GM12878 (cell line): ENCODE results near the gene SMIM5. TPM values are rescaled to one million over a fixed set of nuclear protein-coding genes. Genes with fewer than 3 reads are reported as not detected.

Experiments used
- ATAC-seq: fragments of 200-7000 bp; cut with Tn5 transposase; 3 replicates; pipeline ENCODE4 v1.9.1; 2020; ENCODE audit warnings: mild to moderate bottlenecking, moderate library complexity
- BruUV-seq: library from RNA; stranded (reverse); fragments of 400-500 nt; replicated peaks from 2 replicates; lab custom pipeline; 2021; lab: Mats Ljungman, UMichigan
- CTCF ChIA-PET: fragments of 300-600 bp; sonication (Branson Sonifier 250); formaldehyde crosslinking; extraction: SDS; loops from one replicate; lab custom pipeline; 2021; ENCODE audit warnings: inconsistent platforms; lab: Yijun Ruan, JAX
- POLR2A ChIA-PET: fragments of 350-600 bp; formaldehyde crosslinking; extraction: SDS; loops from one replicate; lab custom pipeline; 2021; ENCODE audit warnings: inconsistent platforms; lab: Charles Lee
- RAD21 ChIA-PET: fragments of 300-600 bp; sonication (Branson Sonifier 250); formaldehyde crosslinking; loops from one replicate; lab custom pipeline; 2023; ENCODE audit warnings: antibody characterized with exemption; ENCODE audit not compliant: unreplicated experiment; lab: Charles Lee
- SMC1A ChIA-PET: fragments of 300-600 bp; sonication (Branson Sonifier 250); formaldehyde crosslinking; loops from one replicate; lab custom pipeline; 2023; ENCODE audit not compliant: unreplicated experiment, uncharacterized antibody; lab: Charles Lee
- DNase-seq: peaks from one replicate; pipeline ENCODE4 v3.0.0-alpha.2; 2011; ENCODE audit warnings: low read depth, low spot score
- FAIRE-seq: peaks from 3 replicates; lab custom pipeline; 2011; peaks lifted over from hg19 to GRCh38; lab: Jason Lieb, UNC
- H2AFZ ChIP-seq: 2 replicates; pipeline ENCODE4 v1.6.0; 2011; ENCODE audit warnings: low read depth, low read length, control low read depth; ENCODE audit not compliant: control insufficient read depth
- H3K27ac ChIP-seq: 2 replicates; pipeline ENCODE4 v1.5.1; 2011; ENCODE audit warnings: control low read depth; ENCODE audit not compliant: control insufficient read depth, insufficient read depth
- H3K27me3 ChIP-seq, 2 experiments: replicated peaks in 1 of 2; 2 replicates each; pipeline versions ENCODE4 v1.6.0 to v1.6.1; 2011; ENCODE audit warnings: low read length in 1 of 2; ENCODE audit not compliant: control insufficient read depth in 2 of 2, insufficient read depth in 2 of 2
- H3K36me3 ChIP-seq, 2 experiments: 2 replicates each; pipeline ENCODE4 v1.5.1; 2011; ENCODE audit warnings: low read length in 1 of 2; ENCODE audit not compliant: control insufficient read depth in 2 of 2, insufficient read depth in 2 of 2
- H3K4me1 ChIP-seq: 2 replicates; pipeline ENCODE4 v1.6.1; 2011; ENCODE audit warnings: mild to moderate bottlenecking, low read length, moderate library complexity, mixed read lengths; ENCODE audit not compliant: control insufficient read depth, insufficient read depth
- H3K4me2 ChIP-seq: 2 replicates; pipeline ENCODE4 v1.6.0; 2011; ENCODE audit warnings: control low read depth; ENCODE audit not compliant: control insufficient read depth, insufficient read depth
- H3K4me3 ChIP-seq: fragments of 200-600 bp; sonication (generic); 2 replicates; pipeline ENCODE4 v1.5.1; 2016
- H3K79me2 ChIP-seq: 2 replicates; pipeline ENCODE4 v1.6.0; 2011; ENCODE audit warnings: low read length; ENCODE audit not compliant: control insufficient read depth, insufficient read depth
- H3K9ac ChIP-seq: 2 replicates; pipeline ENCODE4 v1.8.0; 2011; ENCODE audit warnings: low read length, control low read depth, mixed read lengths; ENCODE audit not compliant: control insufficient read depth, insufficient read depth
- H3K9me3 ChIP-seq: replicated peaks from 3 replicates; pipeline ENCODE4 v1.5.1; 2011; ENCODE audit warnings: mild to moderate bottlenecking, low read length; ENCODE audit not compliant: control insufficient read depth, insufficient read depth
- H4K20me1 ChIP-seq: 2 replicates; pipeline ENCODE4 v1.6.0; 2011; ENCODE audit not compliant: control insufficient read depth, insufficient read depth
- NR2C2 ChIP-seq: IDR thresholded peaks from 2 replicates; pipeline ENCODE4 v1.6.1; 2011; ENCODE audit warnings: borderline replicate concordance, low read depth; ENCODE audit not compliant: control insufficient read depth, insufficient read length
- RBBP5 ChIP-seq: fragments of 200-600 bp; sonication (generic); conservative IDR thresholded peaks from 2 replicates; pipeline ENCODE4 v1.6.1; 2016
- TAF1 ChIP-seq: IDR thresholded peaks from 2 replicates; pipeline ENCODE4 v1.6.1; 2011; ENCODE audit warnings: mild to moderate bottlenecking, low read depth, low read length, borderline replicate concordance
- WGBS: methylation state at CpG from one replicate; pipeline ENCODE4 v1.1.6; 2016; ENCODE audit warnings: low lambda C conversion rate; ENCODE audit not compliant: insufficient replicate concordance, insufficient coverage; ENCODE audit errors: missing lambda C conversion rate; 5-methylcytosine and 5-hydroxymethylcytosine counted together
- in situ Hi-C: fragments of 300-500 bp; cut with MboI; formaldehyde crosslinking; loops from 9 replicates; pipeline ENCODE4 v1.14.3; 2018; ENCODE audit warnings: mixed read lengths
- intact Hi-C: fragments of 100-400 bp; cut with micrococcal nuclease; formaldehyde crosslinking; loops from one replicate; pipeline ENCODE4 v1.14.2; 2022; ENCODE audit not compliant: unreplicated experiment
- polyA plus RNA-seq, 11 experiments: library from polyadenylated mRNA; depleted of rRNA in 4 of 11; unstranded in 6 of 11; stranded (reverse) in 5 of 11; fragments of >200 nt; fragmentation: Nextera tagmentation in 4 of 11; fragmentation: Illumina TruSeq in 1 of 11; extraction: Ambion mirVana in 4 of 11; extraction: Trizol in 1 of 11; gene quantifications; 1 replicate in 1 of 11; 2 replicates in 10 of 11; pipeline versions ENCODE4 v1.2.1 to v1.2.3, GENCODE V29; 2011 to 2016; ENCODE audit warnings: inconsistent platforms in 2 of 11, missing spikeins in 2 of 11, low read depth in 1 of 11
- total RNA-seq, 4 experiments: library from RNA; depleted of rRNA in 3 of 4; stranded (reverse); fragments of >200 nt in 3 of 4; fragmentation: Illumina TruSeq in 1 of 4; extraction: Trizol in 1 of 4; gene quantifications; 2 replicates each; pipeline versions ENCODE4 v1.2.1 to v1.2.3, GENCODE V29; 2013 to 2021
- TF ChIP-seq, protein P1 (sequence below): fragments of 450-650 bp; formaldehyde crosslinking; IDR thresholded peaks from 2 replicates; pipeline ENCODE4 v1.5.0; 2022; ENCODE audit warnings: mild to moderate bottlenecking, missing genetic modification characterization
- TF ChIP-seq, protein P2 (sequence below), 3 experiments: IDR thresholded peaks in 2 of 3; conservative IDR thresholded peaks in 1 of 3; 2 replicates each; pipeline ENCODE4 v1.5.1; 2011; ENCODE audit warnings: low read depth in 3 of 3, low read length in 3 of 3, mild to moderate bottlenecking in 3 of 3, control low read depth in 2 of 3, moderate library complexity in 2 of 3, inconsistent platforms in 1 of 3, mixed read lengths in 1 of 3; ENCODE audit not compliant: control insufficient read depth in 2 of 3, insufficient read depth in 1 of 3; ENCODE audit errors: extremely low read depth in 1 of 3

SMIM5 gene
- total and polyA plus RNA-seq, 10 of the 15 experiments (the other 5 are each of a cell fraction or from before 2014, with no cell fraction given), result 0.08 to 0.11 TPM; not detected in 8

DNA sequence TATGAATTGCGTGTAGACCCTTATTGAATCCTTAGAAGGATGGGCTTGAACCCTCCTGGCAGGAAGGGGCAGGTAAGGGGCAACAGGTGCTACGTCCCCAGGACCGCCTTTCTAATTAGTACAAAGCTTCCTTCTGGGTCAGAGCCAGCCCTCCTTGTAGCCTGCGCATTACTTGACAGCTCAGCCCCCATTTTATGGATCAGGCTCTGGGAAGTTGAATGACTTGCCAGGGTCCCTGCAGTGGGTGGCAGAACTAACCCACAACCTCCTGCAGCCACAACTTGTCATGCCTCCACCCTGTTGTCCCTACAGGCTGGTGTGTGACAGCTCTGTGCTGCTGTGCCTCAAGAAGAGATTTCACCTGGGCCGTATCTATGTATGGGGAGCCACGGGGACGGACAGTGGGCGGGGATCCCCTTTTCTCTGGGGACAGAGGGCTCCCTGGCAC lies 42.9 kb upstream of the SMIM5 start:
- WGBS, result 51% methylated on average over 8 of the region's 8 CpGs
- peaks cover 5 to 9% of the 10 kb centered on the region in 2 experiments for H3K27me3 ChIP-seq
- no peak overlapping the region for H3K4me3 ChIP-seq
- ChIA-PET SMC1A (no interaction called here), POLR2A (interaction anchor here (0.7 kb wide), 1 partner anchor 55 kb away, joined by 3 read pairs; no protein-coding TSS in a partner anchor), CTCF (interaction anchor here (0.7 to 3.7 kb wide), 12 partner anchors 11 to 299 kb away, joined by 3 to 20 read pairs (median 4); partner anchors contain the start of genes SMIM5 and TSEN54), RAD21 (interaction anchor here (1.5 to 1.8 kb wide), 2 partner anchors 74 to 389 kb away, joined by 3 to 4 read pairs; partner anchors contain the start of gene TSEN54)
- in situ Hi-C loops (loop anchor here (10.0 kb wide), 1 partner anchor 166 kb away; no protein-coding TSS in a partner anchor), intact Hi-C loops (no loop called here)
- no peak overlapping the region for H2AFZ ChIP-seq
- no peak for TF ChIP-seq NR2C2
- TF ChIP-seq TAF1, result no peak
- TF ChIP-seq, protein P1, sequence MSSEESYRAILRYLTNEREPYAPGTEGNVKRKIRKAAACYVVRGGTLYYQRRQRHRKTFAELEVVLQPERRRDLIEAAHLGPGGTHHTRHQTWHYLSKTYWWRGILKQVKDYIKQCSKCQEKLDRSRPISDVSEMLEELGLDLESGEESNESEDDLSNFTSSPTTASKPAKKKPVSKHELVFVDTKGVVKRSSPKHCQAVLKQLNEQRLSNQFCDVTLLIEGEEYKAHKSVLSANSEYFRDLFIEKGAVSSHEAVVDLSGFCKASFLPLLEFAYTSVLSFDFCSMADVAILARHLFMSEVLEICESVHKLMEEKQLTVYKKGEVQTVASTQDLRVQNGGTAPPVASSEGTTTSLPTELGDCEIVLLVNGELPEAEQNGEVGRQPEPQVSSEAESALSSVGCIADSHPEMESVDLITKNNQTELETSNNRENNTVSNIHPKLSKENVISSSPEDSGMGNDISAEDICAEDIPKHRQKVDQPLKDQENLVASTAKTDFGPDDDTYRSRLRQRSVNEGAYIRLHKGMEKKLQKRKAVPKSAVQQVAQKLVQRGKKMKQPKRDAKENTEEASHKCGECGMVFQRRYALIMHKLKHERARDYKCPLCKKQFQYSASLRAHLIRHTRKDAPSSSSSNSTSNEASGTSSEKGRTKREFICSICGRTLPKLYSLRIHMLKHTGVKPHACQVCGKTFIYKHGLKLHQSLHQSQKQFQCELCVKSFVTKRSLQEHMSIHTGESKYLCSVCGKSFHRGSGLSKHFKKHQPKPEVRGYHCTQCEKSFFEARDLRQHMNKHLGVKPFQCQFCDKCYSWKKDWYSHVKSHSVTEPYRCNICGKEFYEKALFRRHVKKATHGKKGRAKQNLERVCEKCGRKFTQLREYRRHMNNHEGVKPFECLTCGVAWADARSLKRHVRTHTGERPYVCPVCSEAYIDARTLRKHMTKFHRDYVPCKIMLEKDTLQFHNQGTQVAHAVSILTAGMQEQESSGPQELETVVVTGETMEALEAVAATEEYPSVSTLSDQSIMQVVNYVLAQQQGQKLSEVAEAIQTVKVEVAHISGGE, result no peak
- TF ChIP-seq, protein P2, sequence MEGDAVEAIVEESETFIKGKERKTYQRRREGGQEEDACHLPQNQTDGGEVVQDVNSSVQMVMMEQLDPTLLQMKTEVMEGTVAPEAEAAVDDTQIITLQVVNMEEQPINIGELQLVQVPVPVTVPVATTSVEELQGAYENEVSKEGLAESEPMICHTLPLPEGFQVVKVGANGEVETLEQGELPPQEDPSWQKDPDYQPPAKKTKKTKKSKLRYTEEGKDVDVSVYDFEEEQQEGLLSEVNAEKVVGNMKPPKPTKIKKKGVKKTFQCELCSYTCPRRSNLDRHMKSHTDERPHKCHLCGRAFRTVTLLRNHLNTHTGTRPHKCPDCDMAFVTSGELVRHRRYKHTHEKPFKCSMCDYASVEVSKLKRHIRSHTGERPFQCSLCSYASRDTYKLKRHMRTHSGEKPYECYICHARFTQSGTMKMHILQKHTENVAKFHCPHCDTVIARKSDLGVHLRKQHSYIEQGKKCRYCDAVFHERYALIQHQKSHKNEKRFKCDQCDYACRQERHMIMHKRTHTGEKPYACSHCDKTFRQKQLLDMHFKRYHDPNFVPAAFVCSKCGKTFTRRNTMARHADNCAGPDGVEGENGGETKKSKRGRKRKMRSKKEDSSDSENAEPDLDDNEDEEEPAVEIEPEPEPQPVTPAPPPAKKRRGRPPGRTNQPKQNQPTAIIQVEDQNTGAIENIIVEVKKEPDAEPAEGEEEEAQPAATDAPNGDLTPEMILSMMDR (IDR thresholded peaks at IDR 0.05 in 2 of 3, conservative IDR thresholded peaks at IDR 0.05 in 1 of 3; ENCODE audit: control insufficient read depth in 2 of 3, extremely low read depth in 1 of 3, insufficient read depth in 1 of 3, low read depth in 3 of 3, low read length in 3 of 3), result no peak
- no peak for TF ChIP-seq RBBP5
- no peak overlapping the region for H3K4me2 ChIP-seq
- no peaks in the 10 kb centered on the region for H4K20me1 ChIP-seq
- H3K4me1 ChIP-seq, result 0 out of 2 replicates have a peak, but pooled peaks cover 4% of the 10 kb centered on the region
- no peaks in the 10 kb centered on the region for H3K9me3 ChIP-seq
- no peak overlapping the region for H3K27ac ChIP-seq
- no TSS peak for BruUV-seq
- DNase-seq, result no peak
- no peak overlapping the region for H3K9ac ChIP-seq
- ATAC-seq, result no peak
- no peaks in the 10 kb centered on the region for H3K79me2 ChIP-seq
- no peaks in the 10 kb centered on the region for H3K36me3 ChIP-seq
- no peak for FAIRE-seq
